ELR (cell line): ENCODE data around the gene MZF1.
"Not testable (repeated sequence)": the region's sequence is repeated elsewhere in the genome, so short reads cannot be mapped to it uniquely, and the experiment has no call there.

Experiments
- DNase-seq: peaks from one replicate; pipeline ENCODE4 v3.0.0-alpha.2; 2015; ENCODE audit warnings: low read depth

Gene MZF1

GRCh38 chr19:58539169-58539559 lies 34.0 kb downstream of the MZF1 start:
- DNase-seq = not testable (repeated sequence)

- no peak for DNase-seq
These were observed 34.6 kb downstream of the MZF1 start for GRCh38 chr19:58538257-58539168.

GRCh38 chr19:58536852-58537798 lies 36.0 kb downstream of the MZF1 start:
- no peak for DNase-seq

- DNase-seq = no peak
These were observed 37.3 kb downstream of the MZF1 start for GRCh38 chr19:58535857-58536256.

- no peak for DNase-seq
These were observed 41.9 kb downstream of the MZF1 start for GRCh38 chr19:58531034-58531840.

GRCh38 chr19:58529405-58529804 lies 43.7 kb downstream of the MZF1 start:
- DNase-seq = no peak

- no peak for DNase-seq
These were observed 50.4 kb downstream of the MZF1 start for GRCh38 chr19:58522709-58523108.

- no peak for DNase-seq
These were observed 51.5 kb downstream of the MZF1 start for GRCh38 chr19:58521651-58522050.

GRCh38 chr19:58520257-58520599 lies 52.9 kb downstream of the MZF1 start:
- DNase-seq = no peak

- DNase-seq = peak; percentile 94
These were observed 53.5 kb downstream of the MZF1 start, which contains the start of gene ZBTB45 for GRCh38 chr19:58519355-58520256. TSS of gene ZBTB45 (minus strand) at chr19:58519810. CDS start at chr19:58517673, 2,137 bp downstream.

GRCh38 chr19:58519087-58519354 lies 54.1 kb downstream of the MZF1 start:
- peak; percentile 79 for DNase-seq

GRCh38 chr19:58518256-58519086 lies 54.7 kb downstream of the MZF1 start:
- peak; percentile 5 for DNase-seq

GRCh38 chr19:58516964-58517833 lies 55.9 kb downstream of the MZF1 start:
- DNase-seq = no peak

- no peak for DNase-seq
These were observed 56.8 kb downstream of the MZF1 start for GRCh38 chr19:58516246-58516836.

- no peak for DNase-seq
These were observed 57.9 kb downstream of the MZF1 start for GRCh38 chr19:58515259-58515658.

GRCh38 chr19:58514564-58515022 lies 58.5 kb downstream of the MZF1 start:
- DNase-seq = no peak

- peak; percentile 81 for DNase-seq
These were observed 59.2 kb downstream of the MZF1 start for GRCh38 chr19:58513694-58514563.
